Smooth muscle cell (in vitro differentiated cells): ENCODE results near the gene NAAA. TPM values are rescaled to one million over a fixed set of nuclear protein-coding genes. Genes with fewer than 3 reads are reported as not detected.
A peak's percentile ranks its signal among the peaks of the same experiment; 100 is the strongest.

Experiments used
- DNase-seq: peaks from one replicate; lab custom pipeline; 2025; ENCODE audit not compliant: unreplicated experiment; lab: John Stamatoyannopoulos, UW
- H2AFZ ChIP-seq: fragments of 200-600 bp; sonication (generic); 2 replicates; pipeline ENCODE4 v1.6.0; 2016; ENCODE audit warnings: antibody characterized with exemption, low read depth, mild to moderate bottlenecking
- H3F3A ChIP-seq: fragments of 200-600 bp; sonication (generic); 2 replicates; pipeline ENCODE4 v1.6.0; 2017; ENCODE audit warnings: antibody characterized with exemption, low read depth
- H3K27ac ChIP-seq: fragments of 200-600 bp; sonication (generic); 2 replicates; pipeline ENCODE4 v1.5.1; 2016; ENCODE audit warnings: low read depth, mild to moderate bottlenecking
- H3K27me3 ChIP-seq: fragments of 200-600 bp; sonication (generic); 2 replicates; pipeline ENCODE4 v1.6.1; 2016; ENCODE audit warnings: low read depth, mild to moderate bottlenecking
- H3K36me3 ChIP-seq: fragments of 200-600 bp; sonication (generic); 2 replicates; pipeline ENCODE4 v1.5.1; 2016; ENCODE audit warnings: low read depth
- H3K4me1 ChIP-seq: fragments of 200-600 bp; sonication (generic); 2 replicates; pipeline ENCODE4 v1.5.1; 2016; ENCODE audit warnings: low read depth
- H3K4me2 ChIP-seq: fragments of 200-600 bp; sonication (generic); 2 replicates; pipeline ENCODE4 v1.6.0; 2016; ENCODE audit warnings: mild to moderate bottlenecking
- H3K4me3 ChIP-seq: fragments of 200-600 bp; sonication (generic); 2 replicates; pipeline ENCODE4 v1.5.1; 2016; ENCODE audit warnings: mild to moderate bottlenecking
- H3K79me2 ChIP-seq: fragments of 200-600 bp; sonication (generic); 2 replicates; pipeline ENCODE4 v1.6.0; 2016; ENCODE audit warnings: low read depth, mild to moderate bottlenecking
- H3K9ac ChIP-seq: fragments of 200-600 bp; sonication (generic); 2 replicates; pipeline ENCODE4 v1.6.0; 2016; ENCODE audit warnings: low read depth
- H3K9me3 ChIP-seq: fragments of 200-600 bp; sonication (generic); replicated peaks from 2 replicates; pipeline ENCODE4 v1.5.1; 2016; ENCODE audit warnings: low read depth
- H4K20me1 ChIP-seq: fragments of 200-600 bp; sonication (generic); 2 replicates; pipeline ENCODE4 v1.6.0; 2016; ENCODE audit warnings: low read depth
- WGBS: methylation state at CpG from one replicate; pipeline ENCODE4 v1.1.7; 2016; ENCODE audit warnings: low lambda C conversion rate; 5-methylcytosine and 5-hydroxymethylcytosine counted together
- polyA plus RNA-seq: library from polyadenylated mRNA; unstranded; fragments of >200 nt; fragmentation: Nextera tagmentation; extraction: Ambion mirVana; gene quantifications from 2 replicates; pipeline ENCODE4 v1.2.1, GENCODE V29; 2016
- total RNA-seq: library from RNA; depleted of rRNA; stranded (reverse); fragments of >200 nt; gene quantifications from 2 replicates; pipeline ENCODE4 v1.2.3, GENCODE V29; 2014
- TF ChIP-seq, protein P1 (sequence below): fragments of 200-600 bp; sonication (generic); IDR thresholded peaks from 2 replicates; pipeline ENCODE4 v1.5.1; 2017; ENCODE audit warnings: borderline replicate concordance, mild to moderate bottlenecking, antibody characterized with exemption; ENCODE audit not compliant: insufficient read depth, poor library complexity, severe bottlenecking

Gene NAAA
- total RNA-seq: 27.7 and 45.5 TPM in 2 replicates
- 13.8 and 14.9 TPM in 2 replicates for polyA plus RNA-seq

DNA sequence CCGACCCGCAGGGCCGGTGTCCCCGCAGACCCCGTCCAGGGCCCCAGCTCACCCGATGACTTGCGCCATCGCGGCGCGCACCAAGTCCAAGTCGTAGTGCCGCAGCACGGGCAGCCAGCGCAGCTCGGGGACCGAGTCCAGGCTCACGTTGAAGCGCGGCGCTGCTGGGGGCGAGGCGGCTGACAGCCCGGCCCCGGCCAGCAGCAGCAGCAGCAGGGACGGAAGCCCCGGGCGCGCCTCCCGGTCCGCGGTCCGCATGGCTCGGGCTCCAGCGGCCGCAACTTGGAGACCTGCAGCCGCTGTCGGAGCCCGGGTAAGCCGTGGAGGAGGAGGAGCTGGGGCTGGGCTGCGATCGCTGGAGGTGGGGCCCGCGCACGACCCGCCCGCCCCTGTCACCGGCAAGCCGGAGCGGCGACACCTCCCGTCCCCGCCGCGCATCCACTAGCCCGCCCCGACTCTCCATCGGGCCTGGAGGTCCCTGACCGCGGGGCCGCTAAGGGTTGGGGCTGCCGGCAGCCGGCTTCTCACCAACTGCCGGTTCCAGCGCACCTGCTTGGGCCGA lies at the start of gene NAAA:
NAAA (minus strand) TSS at position 322 of the 562 bp plus-strand sequence; CDS start at position 258, 64 bp downstream.
- no peaks in the 10 kb centered on the region for H3K79me2 ChIP-seq
- H3K27me3 ChIP-seq: no peaks in the 10 kb centered on the region
- H2AFZ ChIP-seq: peak within 1 kb of the TSS; percentile 88
- H3K4me1 ChIP-seq: no peaks in the 10 kb centered on the region
- no peaks in the 10 kb centered on the region for H4K20me1 ChIP-seq
- H3K4me2 ChIP-seq: peak within 1 kb of the TSS; percentile 94
- no peak within 1 kb of the TSS for H3K27ac ChIP-seq
- no peaks in the 10 kb centered on the region for H3K9me3 ChIP-seq
- 1% methylated on average over 49 of the region's 66 CpGs for WGBS
- DNase-seq: peak; percentile 58
- peaks cover 4% of the 10 kb centered on the region for H3K36me3 ChIP-seq
- peak within 1 kb of the TSS; percentile 3 for H3K9ac ChIP-seq
- H3K4me3 ChIP-seq: peak within 1 kb of the TSS; percentile 65
- TF ChIP-seq, protein P1, sequence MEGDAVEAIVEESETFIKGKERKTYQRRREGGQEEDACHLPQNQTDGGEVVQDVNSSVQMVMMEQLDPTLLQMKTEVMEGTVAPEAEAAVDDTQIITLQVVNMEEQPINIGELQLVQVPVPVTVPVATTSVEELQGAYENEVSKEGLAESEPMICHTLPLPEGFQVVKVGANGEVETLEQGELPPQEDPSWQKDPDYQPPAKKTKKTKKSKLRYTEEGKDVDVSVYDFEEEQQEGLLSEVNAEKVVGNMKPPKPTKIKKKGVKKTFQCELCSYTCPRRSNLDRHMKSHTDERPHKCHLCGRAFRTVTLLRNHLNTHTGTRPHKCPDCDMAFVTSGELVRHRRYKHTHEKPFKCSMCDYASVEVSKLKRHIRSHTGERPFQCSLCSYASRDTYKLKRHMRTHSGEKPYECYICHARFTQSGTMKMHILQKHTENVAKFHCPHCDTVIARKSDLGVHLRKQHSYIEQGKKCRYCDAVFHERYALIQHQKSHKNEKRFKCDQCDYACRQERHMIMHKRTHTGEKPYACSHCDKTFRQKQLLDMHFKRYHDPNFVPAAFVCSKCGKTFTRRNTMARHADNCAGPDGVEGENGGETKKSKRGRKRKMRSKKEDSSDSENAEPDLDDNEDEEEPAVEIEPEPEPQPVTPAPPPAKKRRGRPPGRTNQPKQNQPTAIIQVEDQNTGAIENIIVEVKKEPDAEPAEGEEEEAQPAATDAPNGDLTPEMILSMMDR: no peak
- no peaks in the 10 kb centered on the region for H3F3A ChIP-seq

DNA sequence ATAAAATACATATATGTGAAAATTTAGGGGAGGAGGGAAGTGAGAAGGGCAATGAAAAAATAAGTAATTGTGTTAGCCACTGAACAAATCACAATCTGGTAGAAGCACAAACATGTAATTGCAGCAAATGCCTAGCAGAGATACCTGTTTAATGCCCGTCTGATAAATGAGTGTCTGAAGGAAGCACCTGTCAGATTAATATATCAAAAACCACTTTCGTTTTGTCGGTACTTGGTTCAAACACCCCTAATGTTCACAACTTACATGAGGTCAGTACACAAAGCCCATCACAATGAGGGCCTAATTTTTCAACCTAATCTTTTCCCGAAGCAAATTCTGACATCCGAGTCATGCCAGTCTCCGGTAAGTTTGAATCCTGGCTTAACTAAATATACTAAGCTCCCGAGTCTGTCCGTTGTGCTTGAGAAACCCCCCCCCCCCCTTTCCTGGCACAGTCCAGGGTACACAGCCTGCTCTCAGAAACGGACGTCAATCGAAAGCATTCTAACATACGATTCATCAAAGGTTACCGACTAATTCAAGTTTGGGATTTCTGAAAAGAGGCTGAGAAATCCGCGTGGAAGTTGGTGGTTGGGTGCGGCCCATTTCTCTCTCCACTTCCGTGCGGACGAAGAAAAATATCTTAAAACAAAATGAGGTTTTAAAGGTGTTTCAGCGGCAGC lies 49.2 kb upstream of the NAAA start:
- WGBS: 4% methylated on average over 20 of the region's 20 CpGs
- no peak overlapping the region for H3K27ac ChIP-seq
- H3K9ac ChIP-seq: peak overlapping the region; percentile 68
- no peaks in the 10 kb centered on the region for H3K36me3 ChIP-seq
- TF ChIP-seq, protein P1: no peak
- H3K27me3 ChIP-seq: no peaks in the 10 kb centered on the region
- H2AFZ ChIP-seq: peak overlapping the region; percentile 95
- H4K20me1 ChIP-seq: peaks cover 35% of the 10 kb centered on the region
- no peaks in the 10 kb centered on the region for H3F3A ChIP-seq
- peaks cover 13% of the 10 kb centered on the region for H3K4me1 ChIP-seq
- peaks cover 52% of the 10 kb centered on the region for H3K79me2 ChIP-seq
- no peak for DNase-seq
- H3K9me3 ChIP-seq: no peaks in the 10 kb centered on the region
- H3K4me2 ChIP-seq: peak overlapping the region; percentile 91
- H3K4me3 ChIP-seq: peak overlapping the region; percentile 73

DNA sequence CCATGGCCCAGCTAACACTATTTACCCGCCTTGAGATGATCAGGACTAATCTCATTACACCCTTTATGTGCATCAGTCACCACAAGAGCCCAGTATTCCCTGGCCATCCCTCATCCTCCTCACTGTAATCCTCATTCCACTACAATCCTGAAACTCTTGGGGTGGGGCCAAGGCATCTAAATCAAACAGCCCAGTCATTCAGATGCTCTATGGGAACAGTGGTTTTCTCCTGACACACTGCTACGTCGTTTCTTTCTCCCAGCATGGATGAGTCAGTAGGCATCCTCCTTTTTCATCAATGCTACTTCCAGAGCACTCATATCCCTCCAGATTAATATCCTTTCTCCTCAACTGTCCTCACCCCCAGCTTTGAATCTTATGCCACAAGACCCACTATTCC lies 44.3 kb upstream of the NAAA start:
- peaks cover 13% of the 10 kb centered on the region for H3K4me1 ChIP-seq
- no peak overlapping the region for H3K4me2 ChIP-seq
- peaks cover 13% of the 10 kb centered on the region for H3K36me3 ChIP-seq
- no peak overlapping the region for H3K9ac ChIP-seq
- TF ChIP-seq, protein P1: no peak
- H2AFZ ChIP-seq: no peak overlapping the region
- no peak overlapping the region for H3K27ac ChIP-seq
- no peaks in the 10 kb centered on the region for H3K27me3 ChIP-seq
- no peak overlapping the region for H3K4me3 ChIP-seq
- WGBS: 61% methylated on average over 3 of the region's 3 CpGs
- H4K20me1 ChIP-seq: peaks cover 71% of the 10 kb centered on the region
- H3K9me3 ChIP-seq: no peaks in the 10 kb centered on the region
- no peak for DNase-seq
- H3F3A ChIP-seq: no peaks in the 10 kb centered on the region
- peaks cover 74% of the 10 kb centered on the region for H3K79me2 ChIP-seq
